GM15510 (cell line): ENCODE data around the gene PTPDC1.

Source experiments
- POLR2A ChIP-seq: IDR thresholded peaks from 3 replicates; pipeline ENCODE4 v1.6.1; 2011; ENCODE audit warnings: borderline replicate concordance; ENCODE audit not compliant: insufficient read length; ENCODE audit errors: extremely low read depth

Gene PTPDC1

GRCh38 chr9:94150279-94150828 lies 66.1 kb downstream of the PTPDC1 start:
- TF ChIP-seq POLR2A = no peak

GRCh38 chr9:94150890-94151650 lies 66.8 kb downstream of the PTPDC1 start:
- TF ChIP-seq POLR2A = no peak

GRCh38 chr9:94153905-94154304 lies 69.6 kb downstream of the PTPDC1 start:
- TF ChIP-seq POLR2A = no peak

GRCh38 chr9:94156348-94157049 lies 72.2 kb downstream of the PTPDC1 start:
- TF ChIP-seq POLR2A = no peak

- TF ChIP-seq POLR2A = no peak
Measured at GRCh38 chr9:94157050-94157801, 73.0 kb downstream of the PTPDC1 start.
